ENCODE measurements around the gene PRRT4.

The PRRT4 gene

DNA sequence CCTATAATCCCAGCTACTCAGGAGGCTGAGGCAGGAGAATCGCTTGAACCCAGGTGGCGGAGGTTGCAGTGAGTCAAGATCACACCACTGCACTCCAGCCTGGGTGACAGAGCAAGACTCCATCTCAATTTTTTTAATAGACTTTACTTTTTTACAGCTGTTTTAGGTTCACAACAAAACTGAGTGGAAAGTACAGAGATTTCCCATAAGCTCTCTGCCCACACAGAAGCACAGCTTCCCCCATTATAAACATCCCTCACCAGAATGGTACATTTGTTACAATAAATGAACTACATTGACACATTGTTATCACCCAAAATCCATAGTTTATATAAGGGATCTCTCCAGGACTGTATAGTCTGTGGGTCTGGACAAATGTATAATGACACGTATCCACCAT is 14.6 kb upstream of the PRRT4 start:
- no peak for DNase-seq (ENCODE audit: low read depth in 2 of 3, low spot score in 2 of 3)

DNA sequence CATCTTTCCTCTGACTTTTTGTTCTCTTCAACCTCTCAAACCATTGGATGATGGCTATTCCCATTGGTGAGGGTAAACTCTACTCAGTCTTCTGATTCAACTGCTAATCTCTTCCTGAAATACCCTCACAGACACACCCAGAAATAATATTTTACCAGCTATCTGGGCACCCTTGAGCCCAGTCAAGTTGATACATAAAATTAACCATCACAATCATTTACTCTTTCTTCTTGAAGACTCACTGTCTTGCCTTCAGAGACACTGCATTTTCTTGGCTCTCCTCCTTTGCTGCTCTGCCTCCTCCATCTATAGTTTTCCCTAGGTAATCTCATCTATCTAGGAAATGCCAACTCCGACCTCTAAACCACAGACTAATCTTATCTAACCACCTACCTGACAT is 12.6 kb upstream of the PRRT4 start:
- DNase-seq (ENCODE audit: low read depth in 2 of 3, low spot score in 2 of 3) = no peak

DNA sequence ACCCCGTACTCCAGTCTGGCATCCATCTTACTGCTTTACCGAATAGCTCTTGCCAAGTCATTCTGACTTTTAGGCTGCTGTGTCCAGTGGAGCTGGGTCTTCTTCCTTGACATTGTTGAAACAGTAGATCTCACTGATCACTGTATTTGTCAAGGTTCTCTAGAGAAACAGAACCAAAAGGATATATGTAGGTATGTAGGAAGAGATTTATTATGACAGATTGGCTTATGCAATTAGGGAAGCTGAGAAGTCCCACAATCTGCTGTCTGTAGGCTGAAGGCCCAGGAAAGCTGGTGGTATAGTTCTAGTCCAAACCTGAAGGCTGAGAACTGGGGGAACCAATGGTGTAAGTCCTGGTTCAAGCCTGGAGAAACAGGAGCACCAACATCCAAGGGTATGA is 12.1 kb upstream of the PRRT4 start:
- no peak for DNase-seq (ENCODE audit: low read depth in 2 of 3, low spot score in 2 of 3)

- DNase-seq (ENCODE audit: low read depth in 2 of 3, low spot score in 2 of 3) = no peak
These were observed 9.0 kb upstream of the PRRT4 start for GRCh38 chr7:128370491-128370890.

- no peak for DNase-seq (ENCODE audit: low read depth in 2 of 3, low spot score in 2 of 3)
These were observed 5.5 kb upstream of the PRRT4 start for GRCh38 chr7:128366986-128367385.

DNA sequence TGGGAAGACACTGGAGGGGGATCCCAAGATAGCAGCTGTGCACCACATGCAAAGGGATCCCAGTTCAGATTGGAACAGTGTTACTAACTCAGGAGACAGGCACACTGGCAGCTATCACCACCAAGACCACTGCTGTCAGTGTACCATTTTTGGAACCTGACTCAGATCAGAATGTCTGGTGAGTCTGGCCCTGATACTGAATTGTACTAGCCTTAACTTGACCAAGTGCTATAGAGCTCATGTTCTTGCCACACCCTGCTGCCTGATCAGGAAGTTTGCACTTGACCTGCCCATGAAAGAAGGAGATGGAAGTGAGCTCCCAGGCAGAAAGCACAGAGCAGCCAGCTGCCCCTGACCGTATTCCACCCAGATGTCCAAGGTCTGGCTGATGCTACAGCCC is 4.8 kb upstream of the PRRT4 start:
- no peak for DNase-seq (ENCODE audit: low read depth in 2 of 3, low spot score in 2 of 3)

- no peak for DNase-seq (ENCODE audit: low read depth in 2 of 3, low spot score in 2 of 3)
These were observed 3.9 kb upstream of the PRRT4 start for GRCh38 chr7:128365432-128365831.

GRCh38 chr7:128364166-128364870 is 2.8 kb upstream of the PRRT4 start:
- DNase-seq (ENCODE audit: low read depth in 2 of 3, low spot score in 2 of 3) = no peak

DNA sequence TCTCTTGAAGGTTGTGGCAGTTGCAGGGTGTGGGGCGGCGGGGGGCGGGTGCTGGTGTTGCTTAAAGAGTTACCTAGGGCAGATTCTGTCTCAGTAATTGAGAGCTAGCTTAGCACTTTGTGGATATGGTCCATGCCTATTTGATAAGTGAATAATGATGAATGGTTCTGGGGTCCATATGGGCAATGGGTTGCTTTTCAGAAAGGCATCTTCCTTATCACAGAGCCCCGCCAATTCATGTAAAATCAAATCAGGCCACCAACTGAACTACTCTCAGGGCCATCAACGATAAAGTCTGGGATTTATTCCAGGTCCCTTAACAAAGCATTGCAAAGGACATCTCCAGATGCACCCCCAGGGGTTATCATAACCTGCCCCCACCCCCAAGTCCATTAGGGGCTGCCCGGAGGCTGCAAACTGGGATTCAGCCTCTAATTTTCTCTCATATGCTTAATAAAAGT is 1.8 kb upstream of the PRRT4 start:
- no peak for DNase-seq (ENCODE audit: low read depth in 2 of 3, low spot score in 2 of 3)

DNA sequence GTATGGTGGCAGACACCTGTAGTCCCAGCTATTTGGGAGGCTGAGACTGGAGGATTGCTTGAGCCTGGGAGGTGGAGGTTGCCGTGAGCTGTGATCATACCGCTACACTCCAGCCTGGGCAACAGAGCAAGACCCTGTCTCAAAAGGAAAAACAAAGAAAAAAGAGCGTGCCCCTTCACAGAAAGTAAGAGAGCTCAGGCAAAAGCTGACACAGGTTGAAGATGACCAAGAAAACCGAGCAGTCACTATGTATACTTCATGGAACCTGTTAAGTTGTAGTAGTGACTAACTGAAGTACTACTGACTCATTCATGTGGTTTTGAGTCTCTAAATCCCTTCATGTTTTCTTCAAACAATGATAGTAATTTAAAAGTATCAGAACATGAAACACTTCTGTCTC is 1.2 kb upstream of the PRRT4 start:
- no peak for DNase-seq (ENCODE audit: low read depth in 2 of 3, low spot score in 2 of 3)

DNA sequence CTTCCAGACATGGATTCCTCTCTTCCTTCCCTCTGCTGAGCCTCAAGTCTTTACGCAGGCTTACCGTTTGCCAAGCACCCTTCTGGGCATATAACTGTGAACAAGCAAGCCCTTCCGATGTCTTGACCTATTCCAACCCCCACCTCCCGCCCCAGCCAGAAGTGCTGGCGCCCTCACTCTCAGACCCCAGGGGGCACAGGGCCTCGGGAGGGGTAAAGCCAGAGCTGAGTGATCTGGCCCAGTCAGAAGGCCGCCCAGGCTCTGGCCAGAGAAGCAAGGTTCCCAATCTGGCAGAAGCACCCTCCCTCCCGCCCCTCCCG is 1.2 kb downstream of the PRRT4 start:
- no peak for DNase-seq (ENCODE audit: low read depth in 2 of 3, low spot score in 2 of 3)

GRCh38 chr7:128359939-128360338 is 1.6 kb downstream of the PRRT4 start:
- no peak for DNase-seq (ENCODE audit: low read depth in 2 of 3, low spot score in 2 of 3)

GRCh38 chr7:128359336-128359735 is 2.2 kb downstream of the PRRT4 start:
- no peak for DNase-seq (ENCODE audit: low read depth in 2 of 3, low spot score in 2 of 3)

- no peak for DNase-seq (ENCODE audit: low read depth in 2 of 3, low spot score in 2 of 3)
These were observed 3.3 kb downstream of the PRRT4 start for GRCh38 chr7:128358233-128358632.

DNA sequence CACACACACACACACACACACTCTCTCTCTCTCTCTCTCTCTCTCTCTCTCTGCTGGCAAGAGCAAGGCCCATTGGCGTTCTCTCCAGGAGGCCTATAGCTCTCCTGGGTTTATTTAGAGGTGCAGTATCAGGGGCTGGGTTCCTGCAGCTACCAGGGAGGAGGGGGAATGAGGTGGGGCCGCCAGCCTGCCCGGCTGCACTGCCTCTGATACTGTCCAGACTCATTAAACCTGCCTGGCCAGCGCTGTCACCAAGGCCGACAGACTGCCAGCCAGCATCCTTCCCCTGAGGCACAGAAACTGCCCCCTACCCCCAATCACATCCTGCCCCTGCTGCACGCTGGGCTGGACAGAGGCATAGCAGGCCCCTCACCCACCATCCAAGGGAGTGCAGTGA is 4.3 kb downstream of the PRRT4 start:
- DNase-seq (ENCODE audit: low read depth in 2 of 3, low spot score in 2 of 3) = no peak

- DNase-seq (ENCODE audit: low read depth in 2 of 3, low spot score in 2 of 3) = no peak
These were observed 4.8 kb downstream of the PRRT4 start for GRCh38 chr7:128356546-128357216.

DNA sequence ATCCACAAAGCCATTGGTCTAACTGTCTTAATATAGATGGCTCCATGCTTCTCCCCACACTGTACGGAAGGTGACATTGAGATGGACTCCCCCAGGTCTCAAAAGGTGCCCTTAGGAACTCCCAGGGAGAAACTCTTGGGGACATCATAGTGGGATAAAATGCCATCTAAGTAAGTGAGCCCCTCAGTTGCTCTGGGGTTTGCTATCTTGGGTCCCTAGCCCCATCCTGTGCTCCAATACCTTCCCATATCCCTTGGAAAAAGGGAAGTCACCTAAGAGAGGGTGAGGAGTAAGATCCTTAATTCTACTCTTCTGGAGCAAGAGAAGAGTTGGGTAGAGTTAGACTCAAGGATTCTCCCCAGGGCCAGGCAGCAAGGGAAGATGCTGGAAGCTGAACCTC is 7.9 kb downstream of the PRRT4 start:
- DNase-seq (ENCODE audit: low read depth in 2 of 3, low spot score in 2 of 3) = no peak

DNA sequence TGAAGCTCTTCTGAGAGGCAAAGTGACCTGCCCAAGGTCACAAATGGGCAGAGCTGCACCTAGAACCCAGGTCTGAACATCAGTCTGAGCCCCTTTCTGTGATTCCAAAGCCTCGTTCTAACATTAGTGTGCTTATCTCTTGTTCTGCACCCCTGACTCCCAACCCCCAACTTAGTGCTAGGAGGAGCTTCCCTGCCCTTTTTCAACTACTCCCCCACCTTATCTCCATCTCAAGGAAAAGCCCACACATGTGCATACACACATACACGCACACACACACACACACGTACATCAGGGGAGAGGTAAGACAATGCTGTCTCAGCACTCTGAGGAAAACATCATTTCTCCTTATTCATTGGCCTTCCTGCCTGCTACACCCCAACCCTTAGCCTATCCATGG is 8.3 kb downstream of the PRRT4 start:
- no peak for DNase-seq (ENCODE audit: low read depth in 2 of 3, low spot score in 2 of 3)

DNA sequence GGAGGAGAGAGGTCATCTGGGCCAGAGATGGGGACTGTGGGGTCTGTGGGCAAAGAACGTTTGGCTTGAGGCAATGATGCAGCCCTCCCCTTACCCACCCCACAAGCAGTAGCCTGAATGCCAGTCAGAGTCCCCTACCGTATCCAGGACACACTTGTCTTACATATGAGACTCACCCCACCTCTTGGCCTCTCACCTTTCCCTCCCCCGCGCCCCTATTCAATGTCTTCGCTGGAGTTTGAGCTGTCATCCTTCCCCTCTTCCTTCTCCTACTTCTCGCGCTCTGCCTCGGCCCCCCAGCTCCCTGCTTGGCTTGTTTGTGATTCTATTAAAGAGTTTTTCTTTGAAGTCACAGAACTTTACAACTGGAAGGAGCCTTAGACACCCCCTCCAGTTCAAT is 8.9 kb downstream of the PRRT4 start:
- no peak for DNase-seq (ENCODE audit: low read depth in 2 of 3, low spot score in 2 of 3)

DNA sequence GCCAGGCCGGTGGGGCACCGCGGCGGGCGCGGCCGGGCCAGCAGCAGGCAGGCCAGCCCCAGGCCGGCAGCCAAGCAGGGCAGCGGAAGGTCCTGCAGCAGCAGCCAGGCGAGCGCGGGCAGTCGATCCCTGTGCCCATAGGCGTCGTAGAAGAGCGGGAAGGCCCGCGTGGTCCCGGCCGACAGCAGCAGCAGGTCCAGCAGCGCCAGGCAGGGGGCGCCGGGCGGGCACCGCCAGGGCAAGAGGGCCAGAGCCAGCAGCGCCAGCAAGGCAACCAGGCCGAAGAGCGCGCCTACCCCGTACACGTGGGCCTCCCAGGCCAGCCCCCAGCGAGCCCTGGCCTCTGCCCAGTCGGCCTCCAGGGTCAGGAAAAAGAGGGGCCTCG is 9.3 kb downstream of the PRRT4 start:
- no peak for DNase-seq (ENCODE audit: low read depth in 2 of 3, low spot score in 2 of 3)

- no peak for DNase-seq (ENCODE audit: low read depth in 2 of 3, low spot score in 2 of 3)
These were observed 10.0 kb downstream of the PRRT4 start for GRCh38 chr7:128351296-128352152.

GRCh38 chr7:128350708-128351295 is 10.7 kb downstream of the PRRT4 start:
- DNase-seq (ENCODE audit: low read depth in 2 of 3, low spot score in 2 of 3) = no peak

All from activated CD8-positive, alpha-beta memory T cell treated with anti-CD3 and anti-CD28 coated beads for 48 hours (primary cell).